GM10266 (cell line): ENCODE data around the gene CAMK2N2.

Experiments used
- DNase-seq: peaks from one replicate; pipeline ENCODE4 v3.0.0; 2012; ENCODE audit errors: extremely low spot score
- TF ChIP-seq, protein P1 (sequence below): IDR thresholded peaks from 2 replicates; pipeline ENCODE4 v1.5.1; 2012; ENCODE audit warnings: mild to moderate bottlenecking, low read depth; ENCODE audit not compliant: control insufficient read depth, insufficient read depth; ENCODE audit errors: missing control alignments

The CAMK2N2 gene

GRCh38 chr3:184229394-184230080 lies 31.8 kb downstream of the CAMK2N2 start, which contains the start of gene VWA5B2:
TSS of gene VWA5B2 (plus strand) at chr3:184229585. CDS start at chr3:184230529, 944 bp downstream.
- TF ChIP-seq, protein P1, sequence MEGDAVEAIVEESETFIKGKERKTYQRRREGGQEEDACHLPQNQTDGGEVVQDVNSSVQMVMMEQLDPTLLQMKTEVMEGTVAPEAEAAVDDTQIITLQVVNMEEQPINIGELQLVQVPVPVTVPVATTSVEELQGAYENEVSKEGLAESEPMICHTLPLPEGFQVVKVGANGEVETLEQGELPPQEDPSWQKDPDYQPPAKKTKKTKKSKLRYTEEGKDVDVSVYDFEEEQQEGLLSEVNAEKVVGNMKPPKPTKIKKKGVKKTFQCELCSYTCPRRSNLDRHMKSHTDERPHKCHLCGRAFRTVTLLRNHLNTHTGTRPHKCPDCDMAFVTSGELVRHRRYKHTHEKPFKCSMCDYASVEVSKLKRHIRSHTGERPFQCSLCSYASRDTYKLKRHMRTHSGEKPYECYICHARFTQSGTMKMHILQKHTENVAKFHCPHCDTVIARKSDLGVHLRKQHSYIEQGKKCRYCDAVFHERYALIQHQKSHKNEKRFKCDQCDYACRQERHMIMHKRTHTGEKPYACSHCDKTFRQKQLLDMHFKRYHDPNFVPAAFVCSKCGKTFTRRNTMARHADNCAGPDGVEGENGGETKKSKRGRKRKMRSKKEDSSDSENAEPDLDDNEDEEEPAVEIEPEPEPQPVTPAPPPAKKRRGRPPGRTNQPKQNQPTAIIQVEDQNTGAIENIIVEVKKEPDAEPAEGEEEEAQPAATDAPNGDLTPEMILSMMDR = peak; percentile 10
- peak; percentile 98 for DNase-seq

DNA sequence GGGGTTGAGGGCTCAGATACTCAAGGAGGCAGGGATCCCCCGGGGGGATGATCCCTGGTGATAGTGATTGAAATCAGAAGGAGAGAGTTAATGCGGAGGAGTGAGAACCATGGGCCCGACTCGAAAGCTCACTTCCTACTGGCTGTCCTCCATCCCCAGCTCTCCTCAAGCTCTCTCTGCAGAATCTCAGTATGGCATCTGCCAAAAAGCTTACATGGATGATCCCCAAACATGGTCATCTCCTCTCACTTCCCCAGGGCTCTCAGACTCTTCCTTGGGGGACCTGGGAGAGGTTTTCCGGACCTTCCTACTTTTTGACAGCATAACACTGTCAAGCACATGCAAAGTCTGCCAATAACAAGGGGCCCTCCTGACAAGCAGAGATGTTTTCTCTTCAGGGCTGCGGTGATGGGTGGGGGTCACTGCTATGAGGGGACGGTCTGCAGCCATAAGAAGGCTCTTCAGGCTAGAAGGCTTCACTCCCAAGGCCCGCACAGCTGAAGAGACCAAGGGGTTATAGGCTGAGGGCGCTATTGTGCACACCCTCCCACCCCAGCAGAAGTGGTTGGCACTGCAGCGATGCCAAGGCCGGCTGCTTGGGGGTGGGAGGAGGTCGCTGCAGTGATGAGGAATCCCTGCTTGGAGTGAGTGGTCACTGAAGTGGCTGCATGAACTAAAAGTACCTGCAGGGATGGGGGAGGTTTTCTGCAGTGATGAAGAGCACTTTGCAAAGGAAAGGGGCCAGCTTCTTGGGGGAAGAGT lies 32.8 kb downstream of the CAMK2N2 start:
- DNase-seq = peak; percentile 55
- TF ChIP-seq, protein P1 = no peak

GRCh38 chr3:184227481-184227935 lies 33.8 kb downstream of the CAMK2N2 start:
- peak; percentile 88 for DNase-seq
- TF ChIP-seq, protein P1 = peak; percentile 93

DNA sequence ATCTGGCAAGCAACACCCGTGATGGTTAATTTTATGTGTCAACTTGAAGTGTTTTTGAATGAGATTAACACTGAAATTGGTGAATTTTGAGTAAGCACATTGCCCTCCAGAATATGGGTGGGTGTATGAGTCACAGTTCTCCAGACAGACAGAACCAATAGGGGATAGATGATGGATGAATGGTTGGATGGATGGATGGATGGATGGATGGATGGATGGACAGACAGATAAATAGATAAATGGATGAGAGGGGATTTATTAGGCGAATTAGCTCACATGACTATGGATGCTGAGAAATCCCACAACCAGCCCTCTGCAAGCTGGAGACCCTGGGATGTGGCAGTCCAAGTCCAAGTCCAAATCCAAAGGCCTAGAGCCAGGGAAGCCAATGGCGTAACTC lies 37.4 kb downstream of the CAMK2N2 start:
- TF ChIP-seq, protein P1 = no peak
- no peak for DNase-seq

GRCh38 chr3:184222521-184222920 lies 38.8 kb downstream of the CAMK2N2 start:
- DNase-seq = no peak
- TF ChIP-seq, protein P1 = no peak

GRCh38 chr3:184218814-184219213 lies 42.5 kb downstream of the CAMK2N2 start:
- TF ChIP-seq, protein P1 = no peak
- DNase-seq = no peak

DNA sequence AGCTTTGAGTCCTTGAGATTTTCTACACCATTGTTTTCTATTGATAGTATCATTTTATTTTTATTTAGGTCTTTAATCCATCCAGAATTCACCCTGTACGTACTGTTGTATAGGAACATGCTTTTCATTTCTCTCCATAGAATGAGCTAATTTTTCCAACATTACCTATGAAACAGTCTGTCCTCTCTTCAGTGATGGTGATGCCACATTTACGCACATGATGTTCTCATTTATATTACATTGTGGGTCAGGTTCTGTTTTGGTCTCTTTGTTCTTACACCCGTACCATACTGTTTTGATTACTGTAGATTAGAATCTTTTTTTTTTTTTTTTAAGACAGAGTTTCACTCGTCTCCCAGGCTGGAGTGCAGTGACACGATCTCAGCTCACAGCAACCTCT lies 49.6 kb downstream of the CAMK2N2 start:
- no peak for DNase-seq
- TF ChIP-seq, protein P1 = no peak
